Middle frontal gyrus (tissue), 1 donor: Measurements from ENCODE around the gene KRT2.
"Not testable (repeated sequence)": the region's sequence is repeated elsewhere in the genome, so short reads cannot be mapped to it uniquely, and the experiment has no call there.

Experiments
- DNase-seq: peaks from one replicate; pipeline ENCODE4 v3.0.0-alpha.2; 2015; ENCODE audit warnings: low spot score; ENCODE audit errors: extremely low spot score

KRT2 gene

GRCh38 chr12:52685406-52685890, 33.4 kb upstream of the KRT2 start:
- no peak for DNase-seq

GRCh38 chr12:52684431-52684830, 32.4 kb upstream of the KRT2 start:
- no peak for DNase-seq

GRCh38 chr12:52683575-52684300, 31.7 kb upstream of the KRT2 start:
- no peak for DNase-seq

GRCh38 chr12:52682938-52683574, 31.0 kb upstream of the KRT2 start:
- peak; percentile 10 for DNase-seq

GRCh38 chr12:52682381-52682660, 30.3 kb upstream of the KRT2 start:
- no peak for DNase-seq

- no peak for DNase-seq
Measured at GRCh38 chr12:52681526-52682380, 29.7 kb upstream of the KRT2 start.

- no peak for DNase-seq
Measured at GRCh38 chr12:52680363-52680762, 28.4 kb upstream of the KRT2 start, which contains the start of gene KRT1. Gene KRT1 (minus strand): TSS chr12:52680407. CDS start chr12:52680348, 59 bp downstream.

GRCh38 chr12:52679875-52680274, 27.9 kb upstream of the KRT2 start:
- no peak for DNase-seq

GRCh38 chr12:52677671-52678070, 25.7 kb upstream of the KRT2 start:
- DNase-seq, result no peak

GRCh38 chr12:52677126-52677525, 25.1 kb upstream of the KRT2 start:
- no peak for DNase-seq

- no peak for DNase-seq
Measured at GRCh38 chr12:52676163-52676562, 24.2 kb upstream of the KRT2 start.

GRCh38 chr12:52675301-52675701, 23.3 kb upstream of the KRT2 start:
- no peak for DNase-seq

GRCh38 chr12:52674433-52674775, 22.4 kb upstream of the KRT2 start:
- DNase-seq, result no peak

GRCh38 chr12:52673713-52674432, 21.9 kb upstream of the KRT2 start:
- no peak for DNase-seq

GRCh38 chr12:52673217-52673616, 21.2 kb upstream of the KRT2 start:
- DNase-seq, result no peak

GRCh38 chr12:52672321-52672933, 20.4 kb upstream of the KRT2 start:
- DNase-seq, result no peak

- no peak for DNase-seq
Measured at GRCh38 chr12:52670961-52671360, 18.9 kb upstream of the KRT2 start.

- DNase-seq, result no peak
Measured at GRCh38 chr12:52670506-52670905, 18.5 kb upstream of the KRT2 start.

GRCh38 chr12:52669941-52670340, 17.9 kb upstream of the KRT2 start:
- not testable (repeated sequence) for DNase-seq

- no peak for DNase-seq
Measured at GRCh38 chr12:52669426-52669825, 17.4 kb upstream of the KRT2 start.

- DNase-seq, result no peak
Measured at GRCh38 chr12:52667931-52668330, 15.9 kb upstream of the KRT2 start.
